ENCODE measurements around the gene SFXN1.

The SFXN1 gene

DNA sequence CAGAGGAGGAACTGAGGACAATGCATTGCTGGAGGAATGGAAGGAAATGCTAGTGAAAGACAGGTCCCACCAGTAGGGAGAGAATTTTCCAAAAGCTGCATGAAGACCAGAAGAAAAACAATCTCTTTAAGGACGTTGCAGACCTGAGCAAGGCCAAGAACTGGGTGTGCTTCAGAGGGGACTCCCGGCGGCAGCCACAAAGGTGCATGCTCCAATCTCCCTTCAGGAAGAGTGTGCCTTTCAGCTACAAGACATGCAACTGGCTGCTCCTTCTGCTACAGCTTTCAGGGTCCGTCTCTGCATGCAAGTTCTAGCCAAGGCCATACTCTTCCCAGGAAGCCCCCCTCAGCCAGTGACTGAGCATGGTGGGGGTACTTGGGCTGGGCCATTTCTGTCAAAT lies 62.9 kb downstream of the SFXN1 start:
- no peak for DNase-seq (ENCODE audit: low read depth)

DNA sequence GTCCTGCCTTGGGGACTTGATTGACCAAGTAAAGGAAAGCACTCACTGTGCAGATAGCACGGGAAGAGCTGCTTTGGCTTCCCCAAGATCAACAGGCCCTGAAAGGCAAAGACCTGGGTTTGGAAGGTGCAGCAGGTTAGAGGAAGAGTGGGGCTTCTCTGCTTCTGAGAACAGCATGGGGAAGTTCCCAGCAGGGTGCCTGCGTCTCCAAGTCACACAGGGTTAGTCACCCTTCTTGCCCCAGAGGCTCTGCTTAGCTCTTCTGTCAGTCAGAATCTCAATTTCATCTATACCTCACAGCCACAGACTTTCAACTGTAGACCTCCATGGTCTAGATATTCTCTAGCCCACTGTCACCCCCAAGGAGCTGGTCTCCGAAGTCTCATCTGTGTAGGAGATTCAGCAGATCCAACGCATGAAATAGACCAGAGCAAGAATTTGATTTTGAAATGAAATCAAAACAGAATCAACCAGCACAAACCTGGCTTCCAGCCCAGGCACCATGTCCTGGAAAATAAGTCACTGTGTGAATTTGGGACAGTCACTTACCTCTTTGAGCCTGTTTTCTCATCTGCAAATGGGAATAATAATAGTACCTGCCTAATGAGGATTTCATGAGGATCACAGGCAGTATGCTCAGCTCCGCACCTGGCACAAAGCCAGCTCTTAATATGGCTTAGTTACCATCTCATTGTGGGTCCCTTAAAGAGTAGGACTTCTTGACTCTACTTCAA lies 64.0 kb downstream of the SFXN1 start:
- no peak for DNase-seq (ENCODE audit: low read depth)

DNA sequence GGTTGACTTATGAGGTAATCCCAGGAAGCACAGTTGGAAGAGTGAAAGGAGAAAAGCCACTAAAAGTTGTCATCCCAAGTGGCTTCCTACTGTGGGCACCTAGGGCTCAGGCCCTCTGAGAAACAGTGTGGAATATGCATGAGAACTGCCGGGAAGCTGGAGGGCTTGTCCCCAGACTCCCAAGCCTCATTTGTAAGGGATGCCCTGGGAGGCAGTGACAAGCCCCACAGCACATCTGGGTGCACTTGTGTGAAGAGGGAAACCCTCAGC lies 64.5 kb downstream of the SFXN1 start:
- DNase-seq (ENCODE audit: low read depth) = no peak

DNA sequence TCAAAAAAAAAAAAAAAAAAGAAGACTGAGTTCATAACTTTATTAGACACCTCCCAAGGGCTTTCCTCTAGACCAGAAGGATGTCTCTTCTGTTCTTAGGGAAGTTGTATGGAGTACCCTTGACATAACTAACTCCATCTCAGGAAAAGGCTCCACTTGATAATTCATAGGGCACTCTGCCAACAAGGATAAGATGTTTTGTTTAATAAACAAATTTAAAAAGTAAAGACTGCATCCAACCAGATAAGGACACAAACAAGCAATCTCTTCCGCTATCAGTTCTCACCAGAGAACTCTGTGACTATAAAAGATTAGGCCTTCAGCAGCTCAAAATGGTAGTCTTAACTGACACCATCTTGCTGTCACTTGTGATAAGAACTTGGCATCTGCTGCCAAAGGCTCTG lies 65.8 kb downstream of the SFXN1 start:
- no peak for DNase-seq (ENCODE audit: low read depth)

DNA sequence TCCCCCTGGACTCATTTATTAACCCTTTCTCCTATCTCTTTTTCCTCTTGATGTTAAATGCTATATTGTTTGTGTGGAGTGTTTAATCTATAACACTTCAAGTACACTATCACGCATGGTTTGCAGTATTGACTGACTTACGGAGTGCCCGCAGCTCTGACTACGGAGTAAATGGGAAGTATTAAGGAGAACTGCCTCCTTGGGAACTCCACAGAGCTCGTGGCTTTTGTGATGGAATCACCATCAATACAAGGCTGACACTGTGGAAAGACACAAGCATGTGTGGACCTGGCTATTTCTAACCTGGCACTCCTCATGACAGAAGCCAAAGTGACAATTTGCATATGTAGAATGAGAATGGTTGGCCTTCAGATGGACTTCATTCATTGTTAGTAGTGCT lies 66.2 kb downstream of the SFXN1 start:
- DNase-seq (ENCODE audit: low read depth) = no peak

DNA sequence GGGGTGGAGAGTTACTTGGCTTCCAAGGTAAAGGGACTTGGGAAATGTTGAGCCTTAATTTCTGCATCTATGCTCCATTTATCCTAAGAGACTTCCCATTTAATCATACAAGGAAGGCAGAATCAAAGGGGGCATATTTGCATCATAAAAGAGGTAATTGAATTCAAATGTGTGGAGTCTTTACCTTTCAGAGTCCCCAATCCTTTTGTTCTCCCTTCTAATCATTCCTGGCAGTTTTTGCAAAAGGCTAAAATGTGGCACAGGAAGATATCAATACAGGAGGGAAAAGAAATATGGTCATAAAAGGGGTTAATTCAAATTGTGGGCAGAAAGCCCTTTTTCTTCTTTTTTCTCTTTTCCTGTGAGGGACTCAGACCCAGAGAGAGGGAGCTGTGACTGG lies 69.5 kb downstream of the SFXN1 start:
- no peak for DNase-seq (ENCODE audit: low read depth)

DNA sequence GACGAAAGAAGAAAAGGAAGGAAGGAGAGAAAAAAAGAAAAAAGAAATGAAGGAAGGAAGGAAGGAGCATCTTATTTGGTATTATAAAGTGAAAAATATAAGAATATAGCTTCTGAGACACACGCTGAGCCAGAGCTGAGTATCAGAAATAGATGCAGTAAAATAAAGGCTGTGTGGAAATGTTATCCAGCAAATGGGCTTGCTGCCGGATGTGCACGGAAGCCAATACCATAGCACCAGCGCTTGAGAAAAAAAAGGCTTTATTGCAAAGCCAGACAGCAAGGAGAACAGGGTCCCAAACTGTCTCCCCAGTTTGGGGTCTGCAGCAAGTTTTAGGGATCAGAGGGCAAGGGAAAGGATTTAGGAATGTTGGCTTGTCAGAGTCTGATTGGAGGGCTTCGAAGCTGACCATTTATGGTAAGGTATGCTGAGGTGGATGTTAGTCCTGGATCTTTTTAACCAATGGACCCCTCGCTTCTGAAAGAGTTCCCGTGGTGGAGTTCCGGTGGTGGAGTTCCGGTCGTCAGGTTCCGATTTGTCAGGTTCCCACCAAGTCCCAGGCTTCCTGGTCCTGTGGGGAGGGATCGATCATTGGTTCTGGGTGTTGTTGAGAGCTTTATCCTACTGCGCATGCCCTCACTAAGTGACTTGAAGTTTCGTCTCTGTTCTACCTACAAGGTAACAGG lies 70.4 kb downstream of the SFXN1 start:
- no peak for DNase-seq (ENCODE audit: low read depth)

DNA sequence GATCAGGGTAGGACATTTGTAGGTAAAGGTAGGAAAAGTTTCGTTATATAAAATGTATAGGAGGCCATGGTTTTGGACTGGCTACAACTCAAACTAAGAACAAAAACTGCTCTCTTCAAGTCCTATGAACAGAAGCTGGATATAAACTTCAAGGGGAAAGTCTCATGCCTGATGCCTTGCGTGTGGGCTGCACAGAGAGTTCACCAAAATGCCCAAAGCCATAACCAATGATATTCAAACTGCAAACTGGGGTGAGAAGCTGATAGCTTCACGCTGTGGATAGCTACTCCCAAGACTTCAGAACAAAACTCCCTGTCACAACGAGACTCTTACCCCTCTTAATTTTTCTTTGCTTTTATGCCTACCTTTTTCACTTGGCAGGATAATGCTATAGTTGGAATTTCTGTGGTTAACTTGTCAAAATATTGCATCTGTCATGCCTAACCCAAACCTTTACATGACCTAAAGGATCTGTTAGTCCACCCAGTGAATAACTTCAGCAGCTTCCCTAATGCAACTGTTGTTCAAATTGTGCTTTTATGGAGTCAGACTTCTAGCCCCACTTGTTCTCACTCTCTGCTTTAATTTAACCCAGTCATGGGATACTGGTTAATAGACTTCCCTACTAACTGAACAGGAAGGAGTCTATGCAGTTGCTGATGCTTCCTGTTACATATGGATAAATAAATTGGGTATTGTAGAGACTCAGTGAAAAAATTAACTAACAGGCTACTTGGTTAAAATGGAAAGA lies 71.9 kb downstream of the SFXN1 start:
- DNase-seq (ENCODE audit: low read depth) = no peak

DNA sequence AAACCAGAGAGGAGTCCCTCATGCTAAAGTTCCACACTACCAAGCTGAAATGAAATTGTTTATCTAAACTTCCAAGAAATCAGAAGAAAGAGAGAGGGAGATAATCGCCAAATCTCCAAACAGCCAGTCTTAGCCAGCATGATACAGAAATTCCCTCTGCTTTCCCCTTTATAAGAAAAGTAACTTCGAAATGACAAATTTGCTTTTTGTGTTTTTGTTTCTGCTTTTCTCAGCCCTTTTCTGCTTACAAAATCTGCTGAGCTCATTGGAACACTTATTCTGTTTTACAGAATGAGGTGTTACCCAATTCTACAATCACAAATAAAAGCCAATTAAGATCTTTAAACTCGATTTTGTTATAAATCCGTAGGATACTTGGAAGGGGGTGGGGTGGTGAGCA lies 72.9 kb downstream of the SFXN1 start:
- DNase-seq (ENCODE audit: low read depth) = no peak

DNA sequence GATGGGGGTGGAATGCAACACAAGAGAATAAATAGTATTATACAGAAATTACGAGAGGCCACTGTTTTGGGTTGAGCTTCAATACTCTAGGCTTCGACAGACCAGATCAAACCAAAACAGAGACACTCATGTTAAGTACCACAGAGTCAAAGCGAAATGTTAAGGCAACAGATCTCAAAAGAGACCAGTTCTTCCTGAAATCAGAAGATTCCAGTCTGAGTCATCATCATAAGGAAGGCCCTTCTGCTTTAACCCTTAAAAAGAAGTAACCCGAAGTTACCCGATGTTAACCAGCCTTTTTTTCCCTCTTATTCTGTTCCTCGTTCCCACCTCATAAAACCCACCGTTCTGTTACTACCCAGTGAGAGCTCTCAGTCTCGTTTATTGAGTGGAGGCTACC lies 75.9 kb downstream of the SFXN1 start:
- DNase-seq (ENCODE audit: low read depth) = no peak

DNA sequence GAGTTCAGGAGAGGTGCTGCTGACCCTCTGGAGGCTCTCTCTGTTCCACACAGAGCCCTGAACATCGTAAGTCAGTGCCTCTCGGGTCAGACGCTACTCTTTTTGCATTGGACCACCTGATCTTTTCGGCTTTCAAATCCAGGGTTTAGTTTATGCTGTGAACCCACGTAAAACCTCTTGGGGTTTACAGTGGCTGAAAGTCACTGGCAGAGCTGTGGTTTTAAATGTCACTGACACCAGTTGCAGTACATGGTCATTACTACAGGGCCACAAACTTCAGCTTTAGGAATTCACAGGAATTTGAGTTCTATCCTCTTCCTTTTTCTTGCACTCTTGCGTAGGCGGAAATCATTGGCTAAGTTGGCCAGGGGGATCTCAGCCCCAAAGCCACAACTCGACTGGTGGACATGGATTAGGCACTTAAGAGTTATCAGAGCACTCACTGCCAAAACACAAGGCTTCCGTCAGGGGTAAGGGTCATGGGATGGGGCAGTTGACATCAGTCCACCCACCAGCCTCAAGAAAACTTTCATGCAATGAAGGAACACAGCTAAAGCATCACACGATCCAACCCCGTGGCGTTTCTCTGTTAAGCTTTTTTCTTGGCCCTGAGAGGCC lies 76.9 kb downstream of the SFXN1 start:
- DNase-seq (ENCODE audit: low read depth) = no peak

DNA sequence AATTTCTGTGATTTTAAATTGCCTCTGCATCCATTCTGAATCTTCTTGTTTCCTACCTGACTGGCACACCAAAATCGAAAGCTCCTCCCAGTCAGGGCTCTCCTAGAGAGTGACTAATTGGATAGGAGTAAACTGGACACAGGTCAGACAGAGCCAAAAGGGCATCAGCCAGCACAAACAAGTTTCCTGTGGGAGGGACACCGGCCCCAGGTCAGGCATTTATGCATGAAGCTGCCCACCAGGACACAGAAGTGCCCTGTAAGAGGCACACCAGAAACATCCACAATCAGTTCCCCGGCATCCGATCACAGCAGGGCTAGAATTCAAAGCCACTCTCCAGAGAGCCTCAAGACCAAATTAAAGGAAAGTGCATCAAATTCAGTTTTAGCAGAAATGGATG lies 78.4 kb downstream of the SFXN1 start:
- no peak for DNase-seq (ENCODE audit: low read depth)

DNA sequence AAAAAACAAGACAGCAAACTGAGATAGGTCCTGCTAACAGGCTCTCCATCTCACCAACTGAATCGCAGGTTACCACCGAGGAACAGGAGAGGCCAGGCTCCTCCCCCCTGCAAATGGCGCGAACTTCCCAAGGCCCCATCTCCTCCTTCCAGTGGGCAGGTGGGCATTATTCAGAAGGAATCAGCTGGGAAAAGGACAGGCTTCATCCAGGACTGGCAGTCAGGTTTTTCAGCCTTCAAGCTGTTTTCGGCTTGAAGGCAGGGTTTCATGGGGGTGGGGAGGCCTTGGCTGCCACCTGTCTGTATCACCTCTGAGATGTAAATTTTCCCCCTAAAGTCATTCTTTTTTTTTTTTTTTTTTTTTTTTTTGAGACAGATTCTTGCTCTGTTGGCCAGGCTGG lies 79.4 kb downstream of the SFXN1 start:
- DNase-seq (ENCODE audit: low read depth) = no peak

DNA sequence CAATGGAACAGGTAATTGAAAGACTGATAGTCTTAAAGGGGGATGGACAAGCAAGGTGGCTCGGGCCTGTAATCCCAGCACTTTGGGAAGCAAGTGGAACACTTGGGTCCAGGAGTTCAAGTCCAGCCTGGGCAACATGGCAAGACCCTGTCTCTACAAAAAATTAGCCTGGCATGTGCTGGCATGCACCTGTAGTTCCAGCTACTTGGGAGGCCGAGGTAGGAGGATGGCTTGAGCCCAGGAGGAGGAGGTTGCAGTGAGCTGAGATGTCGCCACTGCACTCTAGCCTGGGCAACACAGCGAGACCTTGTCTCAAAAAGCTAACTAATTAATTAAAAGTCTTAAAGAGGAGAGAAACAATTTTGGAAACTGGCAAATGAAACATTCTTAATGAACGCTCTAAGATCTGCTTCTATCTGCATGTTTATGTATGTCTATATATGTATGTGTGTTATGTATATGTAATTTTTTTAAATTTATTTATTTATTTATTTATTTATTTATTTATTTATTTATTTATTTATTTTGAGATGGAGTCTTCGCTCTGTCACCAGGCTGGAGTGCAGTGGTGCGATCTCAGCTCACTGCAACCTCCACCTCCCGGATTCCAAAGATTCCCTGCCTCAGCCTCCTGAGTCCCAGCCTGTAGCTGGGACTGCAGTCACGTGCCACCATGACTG lies 80.6 kb downstream of the SFXN1 start:
- no peak for DNase-seq (ENCODE audit: low read depth)

DNA sequence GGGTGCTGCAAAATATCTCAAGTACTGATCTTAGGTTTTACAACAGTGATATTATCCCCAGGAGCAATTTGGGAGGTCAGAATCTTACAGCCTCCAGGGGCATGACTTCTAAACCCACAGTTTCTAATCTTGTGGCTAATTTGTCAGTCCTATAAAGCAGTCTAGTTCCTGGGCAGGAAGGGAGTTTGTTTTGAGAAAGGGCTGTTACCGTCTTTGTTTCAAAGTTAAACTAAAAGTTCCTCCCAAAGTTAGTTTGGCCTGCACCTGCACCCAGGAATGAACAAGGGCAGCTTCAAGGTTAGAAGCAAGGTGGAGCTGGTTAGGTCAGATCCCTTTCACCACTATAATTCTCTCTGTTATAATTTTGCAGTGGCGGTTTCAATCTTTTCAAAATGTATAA lies 81.7 kb downstream of the SFXN1 start:
- DNase-seq (ENCODE audit: low read depth) = no peak

DNA sequence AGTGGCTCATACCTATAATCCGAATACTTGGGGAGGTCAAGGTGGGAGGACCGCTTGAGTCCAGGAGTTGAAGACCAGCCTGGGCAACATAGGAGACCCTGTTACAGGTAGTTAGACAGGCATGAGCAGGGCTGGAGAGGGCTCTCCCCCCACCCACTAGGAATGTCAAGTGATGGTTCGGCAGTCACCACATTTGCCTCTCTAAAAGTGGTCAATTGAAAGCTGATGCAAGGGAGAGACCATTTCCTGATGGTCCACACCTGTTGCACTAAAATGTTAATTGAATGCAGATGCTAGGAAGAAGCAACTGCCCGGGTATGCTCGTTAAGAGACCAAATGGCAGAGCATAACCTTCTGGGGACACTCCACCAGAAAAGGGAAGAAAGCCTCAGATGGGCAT lies 82.7 kb downstream of the SFXN1 start:
- no peak for DNase-seq (ENCODE audit: low read depth)

DNA sequence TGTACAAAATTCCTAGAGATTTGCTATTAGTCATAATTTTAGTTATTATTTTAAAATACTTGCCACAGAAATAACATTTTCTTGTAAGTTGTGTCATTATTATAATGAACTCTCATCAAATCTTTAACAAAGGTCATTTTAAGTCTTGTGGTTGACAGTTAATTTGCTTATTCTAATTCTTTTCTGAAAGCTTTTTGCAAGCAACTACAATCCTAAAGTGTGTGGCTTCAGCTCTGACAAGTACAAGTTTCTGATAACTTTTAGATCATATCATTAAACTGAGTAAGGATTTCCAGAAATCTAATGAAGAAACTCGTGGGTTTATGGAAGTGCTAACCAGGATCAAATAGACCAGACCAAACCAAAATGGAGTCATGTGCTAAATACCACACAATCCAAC lies 86.4 kb downstream of the SFXN1 start:
- no peak for DNase-seq (ENCODE audit: low read depth)

DNA sequence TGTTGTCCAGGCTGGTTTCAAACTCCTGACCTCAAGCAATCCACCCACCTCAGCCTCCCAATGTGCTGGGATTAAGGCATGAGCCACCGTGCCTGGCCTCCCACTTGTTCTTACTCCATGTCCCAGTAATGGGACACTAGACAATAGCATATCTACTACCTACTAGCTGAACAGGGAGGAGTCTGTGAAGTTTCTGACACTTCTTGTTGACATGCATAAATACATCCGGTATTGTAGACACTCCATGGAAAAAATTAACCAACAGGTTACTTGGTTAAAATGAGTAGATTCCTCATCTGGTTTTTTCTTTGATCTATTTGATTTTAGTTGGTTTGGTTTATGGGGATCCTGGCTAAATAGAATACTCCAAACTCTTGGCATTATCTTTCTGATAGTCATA lies 88.3 kb downstream of the SFXN1 start:
- no peak for DNase-seq (ENCODE audit: low read depth)

DNA sequence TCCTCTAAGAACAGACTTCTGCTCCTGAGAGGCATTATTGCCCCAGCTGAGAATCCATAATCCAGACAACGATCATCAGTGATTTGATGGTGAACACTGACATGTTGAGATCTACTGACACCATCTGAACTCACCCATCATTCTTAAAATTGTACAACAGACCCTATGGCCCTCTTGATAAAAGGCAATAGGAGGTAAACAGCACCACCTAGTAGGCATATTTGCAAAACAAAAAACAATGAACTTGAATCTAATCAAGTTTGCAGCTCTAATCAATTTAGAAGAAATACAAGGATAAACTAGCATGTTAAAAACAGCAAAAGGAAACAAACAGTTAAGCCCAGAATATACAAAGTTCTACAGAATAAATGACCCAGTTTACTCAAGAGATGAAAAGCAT lies 89.6 kb downstream of the SFXN1 start:
- DNase-seq (ENCODE audit: low read depth) = no peak

DNA sequence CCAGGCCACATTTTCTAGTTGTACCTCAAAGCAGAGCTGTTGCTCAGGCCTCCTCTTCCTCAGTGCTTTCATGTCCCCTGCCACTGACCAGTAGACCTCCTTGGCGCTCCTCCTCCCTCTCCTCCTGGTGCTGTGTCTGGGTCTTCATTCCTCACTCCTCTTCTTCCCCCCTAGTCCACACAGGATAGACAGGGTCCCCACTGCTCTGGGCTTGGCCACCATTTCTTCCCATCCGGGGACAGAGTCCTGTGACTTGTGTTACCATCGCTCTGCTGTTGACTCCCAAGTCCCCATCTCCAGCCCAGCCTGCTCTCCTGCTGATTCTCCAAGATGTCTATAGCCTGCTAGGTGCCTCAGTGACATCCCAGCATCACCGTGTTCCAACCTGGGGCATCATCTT lies 91.3 kb downstream of the SFXN1 start:
- DNase-seq (ENCODE audit: low read depth) = no peak

DNA sequence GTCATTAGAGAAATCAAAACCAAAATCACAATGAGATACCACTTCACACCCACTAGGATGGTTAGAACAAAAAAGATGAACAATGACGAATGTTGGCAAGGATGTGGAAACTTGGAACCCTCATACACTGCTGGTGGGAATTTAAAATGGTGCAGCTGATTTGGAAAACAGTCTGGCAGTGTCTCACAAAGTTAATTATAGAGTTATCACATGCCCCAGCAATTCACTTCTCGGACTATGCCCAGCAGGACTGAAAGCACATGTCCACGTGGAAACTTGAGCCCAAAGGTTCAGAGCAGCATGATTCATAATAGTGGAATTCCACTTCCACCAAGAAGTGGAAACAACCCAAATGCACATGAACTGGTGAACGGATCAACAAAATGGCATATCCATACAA lies 94.5 kb downstream of the SFXN1 start:
- DNase-seq (ENCODE audit: low read depth) = no peak

DNA sequence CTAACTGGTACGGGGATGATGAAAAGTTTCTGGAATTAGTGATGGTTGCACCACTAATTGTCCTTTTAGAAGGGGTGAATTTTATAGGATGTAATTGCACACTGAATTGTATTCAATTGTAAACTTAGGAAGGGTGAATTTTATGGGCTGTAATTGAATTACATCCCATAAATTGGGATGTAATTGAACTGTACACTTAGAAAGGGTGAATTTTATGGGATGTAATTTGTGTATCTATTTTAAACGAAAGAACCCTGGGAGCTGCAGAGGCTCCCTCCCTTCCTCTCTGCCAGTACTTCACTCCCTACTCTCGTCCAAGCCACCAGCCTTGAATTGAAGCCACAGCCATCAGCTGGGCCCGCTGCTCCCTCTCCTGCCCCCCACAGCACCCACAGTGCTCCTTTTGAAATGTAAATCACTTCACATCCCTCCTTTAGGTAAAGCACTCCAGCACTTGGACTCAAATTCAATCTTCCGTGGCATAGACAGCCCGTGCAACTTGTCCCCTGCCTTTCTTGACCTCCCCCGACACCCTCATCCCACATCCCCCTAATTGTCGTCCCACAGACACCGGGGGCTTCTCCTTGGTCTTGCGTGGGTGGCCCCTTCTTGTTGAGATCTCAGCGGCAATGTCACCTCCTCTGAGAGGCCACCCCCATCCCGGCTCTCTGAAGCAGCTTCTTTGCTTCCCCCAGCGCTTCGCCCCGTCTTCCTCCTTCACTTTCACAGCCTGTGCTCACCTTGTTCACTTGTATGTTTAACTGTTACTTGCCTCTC lies 95.3 kb downstream of the SFXN1 start:
- no peak for DNase-seq (ENCODE audit: low read depth)
